Measurements from ENCODE around the gene SHMT2. TPM values are rescaled to one million over a fixed set of nuclear protein-coding genes. Genes with fewer than 3 reads are reported as not detected.

The SHMT2 gene
- total and polyA plus RNA-seq, 2 of the 4 experiments (the other 2 are of a cell fraction), result 266 to 364 TPM

DNA sequence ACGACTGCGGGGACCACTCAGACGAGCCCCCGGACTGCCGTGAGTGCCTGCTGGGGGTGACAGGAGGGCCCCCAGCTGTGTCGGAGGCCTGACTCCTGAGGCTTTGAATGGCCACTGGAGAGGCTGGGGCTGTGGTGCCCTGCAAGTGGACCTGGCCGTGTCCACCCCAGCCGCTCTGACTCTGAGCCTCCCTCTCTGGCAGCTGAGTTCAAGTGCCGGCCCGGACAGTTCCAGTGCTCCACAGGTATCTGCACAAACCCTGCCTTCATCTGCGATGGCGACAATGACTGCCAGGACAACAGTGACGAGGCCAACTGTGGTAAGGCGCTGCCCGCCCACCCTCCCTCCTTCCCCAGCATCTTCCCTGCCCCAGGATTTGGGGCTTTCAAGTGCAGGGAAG lies 29.0 kb upstream of the SHMT2 start:
- H3K9me3 ChIP-seq (ENCODE audit: control insufficient read depth, insufficient read depth, low read length), result no peaks in the 10 kb centered on the region
- H3K4me2 ChIP-seq (ENCODE audit: low read depth, low read length), result no peak overlapping the region
- TF ChIP-seq NFE2L2 (IDR thresholded peaks at IDR 0.05; ENCODE audit: low read depth, low read length) (no peak), CEBPB (IDR thresholded peaks at IDR 0.05; ENCODE audit: low read depth, low read length) (no peak), RCOR1 (IDR thresholded peaks at IDR 0.05; ENCODE audit: insufficient replicate concordance, low read length) (no peak), MAFK (IDR thresholded peaks at IDR 0.05; ENCODE audit: low read depth, low read length) (no peak), FOS (IDR thresholded peaks at IDR 0.05; ENCODE audit: low read depth, low read length) (no peak), BHLHE40 (IDR thresholded peaks at IDR 0.05; ENCODE audit: low read depth, low read length) (no peak), RFX5 (IDR thresholded peaks at IDR 0.05; ENCODE audit: low read depth, low read length) (no peak)
- TF ChIP-seq, protein P1, sequence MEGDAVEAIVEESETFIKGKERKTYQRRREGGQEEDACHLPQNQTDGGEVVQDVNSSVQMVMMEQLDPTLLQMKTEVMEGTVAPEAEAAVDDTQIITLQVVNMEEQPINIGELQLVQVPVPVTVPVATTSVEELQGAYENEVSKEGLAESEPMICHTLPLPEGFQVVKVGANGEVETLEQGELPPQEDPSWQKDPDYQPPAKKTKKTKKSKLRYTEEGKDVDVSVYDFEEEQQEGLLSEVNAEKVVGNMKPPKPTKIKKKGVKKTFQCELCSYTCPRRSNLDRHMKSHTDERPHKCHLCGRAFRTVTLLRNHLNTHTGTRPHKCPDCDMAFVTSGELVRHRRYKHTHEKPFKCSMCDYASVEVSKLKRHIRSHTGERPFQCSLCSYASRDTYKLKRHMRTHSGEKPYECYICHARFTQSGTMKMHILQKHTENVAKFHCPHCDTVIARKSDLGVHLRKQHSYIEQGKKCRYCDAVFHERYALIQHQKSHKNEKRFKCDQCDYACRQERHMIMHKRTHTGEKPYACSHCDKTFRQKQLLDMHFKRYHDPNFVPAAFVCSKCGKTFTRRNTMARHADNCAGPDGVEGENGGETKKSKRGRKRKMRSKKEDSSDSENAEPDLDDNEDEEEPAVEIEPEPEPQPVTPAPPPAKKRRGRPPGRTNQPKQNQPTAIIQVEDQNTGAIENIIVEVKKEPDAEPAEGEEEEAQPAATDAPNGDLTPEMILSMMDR (conservative IDR thresholded peaks at IDR 0.05; ENCODE audit: low read depth, low read length), result no peak
- H4K5ac ChIP-seq (ENCODE audit: low read depth, low read length), result no peak overlapping the region
- peaks cover 0 to 8% of the 10 kb centered on the region in 2 experiments; a peak in 3 of 4 replicates for H3K79me1 ChIP-seq (ENCODE audit: low read depth in 1 of 2, low read length in 2 of 2)
- ChIA-PET CTCF (no interaction called here), POLR2A (ENCODE audit: unreplicated experiment) (no interaction called here)
- no peak overlapping the region for H3K23ac ChIP-seq (ENCODE audit: low read depth, low read length)
- no peak overlapping the region for H2BK20ac ChIP-seq (ENCODE audit: low read depth, low read length)
- no peak overlapping the region for H3K4ac ChIP-seq (ENCODE audit: low read depth, low read length)
- H2AK5ac ChIP-seq (ENCODE audit: low read depth, low read length), result no peak overlapping the region
- H4K20me1 ChIP-seq (ENCODE audit: insufficient read depth, low read length), result peaks cover 3% of the 10 kb centered on the region; the same call in 1 of the 2 replicates
- in situ Hi-C loops (cut with MboI; ENCODE audit: low sequenced_read_pairs), result no loop called here
- no peak overlapping the region for H3K18ac ChIP-seq (ENCODE audit: low read depth, low read length)
- no peak overlapping the region for H3K9ac ChIP-seq (ENCODE audit: low read depth, low read length)
- peaks cover 100% of the 10 kb centered on the region for H3K36me3 ChIP-seq (ENCODE audit: control insufficient read depth, insufficient read depth, low read length)
- H3K14ac ChIP-seq (replicated peaks; ENCODE audit: low read depth, low read length), result no peak overlapping the region
- DNase-seq (no peak), ATAC-seq (ENCODE audit: low read depth) (no peak)
- BruUV-seq (replicated peaks), result no TSS peak
- no peak overlapping the region for H4K8ac ChIP-seq (ENCODE audit: low read depth in 2 of 2, low read length in 2 of 2)
- H3K4me1 ChIP-seq (ENCODE audit: control insufficient read depth, insufficient read depth, low read length), result no peaks in the 10 kb centered on the region
- H2AFZ ChIP-seq (replicated peaks; ENCODE audit: low read length, poor library complexity), result no peak overlapping the region
- dilution Hi-C loops (cut with HindIII; ENCODE audit: low sequenced_read_pairs, unreplicated experiment), result no loop called here
- intact Hi-C loops (cut with micrococcal nuclease), result no loop called here
- no peaks in the 10 kb centered on the region for H3K9me1 ChIP-seq (ENCODE audit: insufficient read depth, low read length)
- H4K91ac ChIP-seq (ENCODE audit: insufficient read depth, low read depth, low read length), result no peak overlapping the region
- H3K27ac ChIP-seq (ENCODE audit: insufficient read depth, low read length), result no peak overlapping the region
- WGBS, 2 experiments (ENCODE audit: extremely low coverage in 2 of 2, insufficient read length in 1 of 2), result 94% methylated on average over 5 of the region's 15 CpGs; no CpG with 5 or more reads in 1 of the 2 experiments
- H2AK9ac ChIP-seq (replicated peaks; ENCODE audit: low read depth, low read length, poor library complexity), result no peak overlapping the region
- no peak overlapping the region for H2BK5ac ChIP-seq (ENCODE audit: low read depth, low read length, poor library complexity, severe bottlenecking)
- H2BK120ac ChIP-seq (ENCODE audit: low read depth, low read length), result no peak overlapping the region
- H3K56ac ChIP-seq (ENCODE audit: extremely low read depth, insufficient read depth, low read length), result no peak overlapping the region
- H3K4me3 ChIP-seq (ENCODE audit: insufficient read depth, low read depth, low read length), result no peak overlapping the region
- no peaks in the 10 kb centered on the region for H3K27me3 ChIP-seq (ENCODE audit: control insufficient read depth, insufficient read depth, low read length)
- H2BK15ac ChIP-seq (ENCODE audit: low read depth, low read length), result no peak overlapping the region

All from IMR-90 (cell line).